Thyroid gland (tissue), 4 donors: ENCODE measurements around the gene HERC6. TPM values are rescaled to one million over a fixed set of nuclear protein-coding genes. Genes with fewer than 3 reads are reported as not detected.

Experiments
- DNase-seq, 2 donors: peaks; one replicate each; pipeline ENCODE4 v3.0.0-alpha.2; 2019
- H3K27ac ChIP-seq, 3 donors: fragments of 200-600 bp; sonication (generic); 1 replicate in 2 of 3; 2 replicates in 1 of 3; pipeline ENCODE4 v1.5.1; 2016 to 2019; ENCODE audit warnings: mild to moderate bottlenecking in 1 of 3, moderate library complexity in 1 of 3
- H3K27me3 ChIP-seq: fragments of 200-600 bp; sonication (generic); one replicate; pipeline ENCODE4 v1.5.1; 2019
- H3K36me3 ChIP-seq, 2 donors: fragments of 200-600 bp; sonication (generic); one replicate each; pipeline ENCODE4 v1.5.1; 2016 to 2019
- H3K4me1 ChIP-seq, 2 donors: fragments of 200-600 bp; sonication (generic); one replicate each; pipeline ENCODE4 v1.5.1; 2017 to 2019
- H3K4me3 ChIP-seq, 3 donors: fragments of 200-600 bp; sonication (generic); replicated peaks in 1 of 3; 1 replicate in 2 of 3; 2 replicates in 1 of 3; pipeline ENCODE4 v1.5.1; 2016; ENCODE audit warnings: mild to moderate bottlenecking in 1 of 3
- H3K9me3 ChIP-seq: fragments of 200-600 bp; sonication (generic); one replicate; pipeline ENCODE4 v1.5.1; 2017
- POLR2A ChIP-seq, 2 donors: fragments of 450-650 bp; IDR thresholded peaks; one replicate each; pipeline ENCODE4 v1.6.1; 2017; ENCODE audit warnings: antibody characterized with exemption in 2 of 2, mild to moderate bottlenecking in 2 of 2, moderate library complexity in 1 of 2
- WGBS, 2 donors: methylation state at CpG; one replicate each; pipeline ENCODE4 v1.1.5; 2017; 5-methylcytosine and 5-hydroxymethylcytosine counted together
- intact Hi-C: fragments of 100-400 bp; cut with DNase I; formaldehyde crosslinking; loops from one replicate; pipeline ENCODE4 v1.15.1; 2023
- small RNA-seq: library from RNA; depleted of rRNA; stranded (forward); fragments of <200 nt; gene quantifications from one replicate; pipeline ENCODE3, GENCODE V24; 2016
- total RNA-seq, 4 donors: library from RNA; depleted of rRNA; stranded (reverse); fragments of >200 nt; gene quantifications; one replicate each; pipeline ENCODE4 v1.2.3, GENCODE V29; 2016
- TF ChIP-seq, protein P1 (sequence below), 6 experiments: fragments of 200-600 bp in 3 of 6; fragments of 450-650 bp in 3 of 6; sonication (generic) in 3 of 6; IDR thresholded peaks; one replicate each; pipeline ENCODE4 v1.5.1; 2016 to 2019; ENCODE audit warnings: antibody characterized with exemption in 6 of 6, mild to moderate bottlenecking in 2 of 6, inconsistent platforms in 1 of 6, moderate library complexity in 1 of 6

Gene HERC6
- total RNA-seq, 4 donors from 2014 or later = 6.7 to 14.0 (median 9.6) TPM

DNA sequence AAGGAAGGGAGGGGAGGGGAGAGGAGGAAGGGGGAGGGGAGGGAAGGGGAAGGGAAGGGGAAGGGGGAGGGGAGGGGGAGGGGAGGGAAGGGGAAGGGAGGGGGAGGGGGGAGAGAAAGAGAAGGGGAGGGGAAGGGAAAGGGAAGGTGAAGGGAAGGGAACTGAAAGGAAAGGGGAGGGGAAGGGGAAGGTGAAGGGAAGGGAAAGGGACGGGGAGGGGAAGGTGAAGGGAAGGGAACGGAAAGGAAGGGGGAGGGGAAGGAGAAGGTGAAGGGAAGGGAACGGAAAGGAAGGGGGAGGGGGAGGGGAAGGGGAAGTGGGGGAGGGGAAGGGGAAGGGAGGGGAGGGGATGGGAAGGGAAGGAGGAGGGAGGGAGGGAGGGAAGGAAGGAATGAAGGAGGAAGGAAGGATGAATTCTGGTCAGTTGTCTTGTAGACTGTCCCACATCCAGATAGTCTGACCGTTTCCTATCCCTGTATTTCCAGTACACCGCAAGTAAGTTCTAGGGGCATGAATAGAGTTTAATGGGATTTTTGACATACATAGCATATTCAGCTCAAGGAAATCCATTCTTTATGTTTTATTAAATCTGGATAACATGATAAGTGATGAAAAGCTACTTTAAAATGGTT is 98.7 kb downstream of the HERC6 start:
- intact Hi-C loops = no loop called here
- Histone ChIP-seq H3K9me3 (no peaks in the 10 kb centered on the region), H3K4me1 (peaks cover 0 to 3% of the 10 kb centered on the region in 2 donors), H3K4me3 (no peak overlapping the region), H3K27me3 (no peaks in the 10 kb centered on the region), H3K27ac (no peak overlapping the region), H3K36me3 (no peaks in the 10 kb centered on the region)
- WGBS, 2 donors = 81% methylated on average over 4 to 5 of the region's 5 CpGs
- no peak for DNase-seq
- no peak for TF ChIP-seq POLR2A (IDR thresholded peaks at IDR 0.05)
- TF ChIP-seq, protein P1, sequence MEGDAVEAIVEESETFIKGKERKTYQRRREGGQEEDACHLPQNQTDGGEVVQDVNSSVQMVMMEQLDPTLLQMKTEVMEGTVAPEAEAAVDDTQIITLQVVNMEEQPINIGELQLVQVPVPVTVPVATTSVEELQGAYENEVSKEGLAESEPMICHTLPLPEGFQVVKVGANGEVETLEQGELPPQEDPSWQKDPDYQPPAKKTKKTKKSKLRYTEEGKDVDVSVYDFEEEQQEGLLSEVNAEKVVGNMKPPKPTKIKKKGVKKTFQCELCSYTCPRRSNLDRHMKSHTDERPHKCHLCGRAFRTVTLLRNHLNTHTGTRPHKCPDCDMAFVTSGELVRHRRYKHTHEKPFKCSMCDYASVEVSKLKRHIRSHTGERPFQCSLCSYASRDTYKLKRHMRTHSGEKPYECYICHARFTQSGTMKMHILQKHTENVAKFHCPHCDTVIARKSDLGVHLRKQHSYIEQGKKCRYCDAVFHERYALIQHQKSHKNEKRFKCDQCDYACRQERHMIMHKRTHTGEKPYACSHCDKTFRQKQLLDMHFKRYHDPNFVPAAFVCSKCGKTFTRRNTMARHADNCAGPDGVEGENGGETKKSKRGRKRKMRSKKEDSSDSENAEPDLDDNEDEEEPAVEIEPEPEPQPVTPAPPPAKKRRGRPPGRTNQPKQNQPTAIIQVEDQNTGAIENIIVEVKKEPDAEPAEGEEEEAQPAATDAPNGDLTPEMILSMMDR (IDR thresholded peaks at IDR 0.05) = no peak

DNA sequence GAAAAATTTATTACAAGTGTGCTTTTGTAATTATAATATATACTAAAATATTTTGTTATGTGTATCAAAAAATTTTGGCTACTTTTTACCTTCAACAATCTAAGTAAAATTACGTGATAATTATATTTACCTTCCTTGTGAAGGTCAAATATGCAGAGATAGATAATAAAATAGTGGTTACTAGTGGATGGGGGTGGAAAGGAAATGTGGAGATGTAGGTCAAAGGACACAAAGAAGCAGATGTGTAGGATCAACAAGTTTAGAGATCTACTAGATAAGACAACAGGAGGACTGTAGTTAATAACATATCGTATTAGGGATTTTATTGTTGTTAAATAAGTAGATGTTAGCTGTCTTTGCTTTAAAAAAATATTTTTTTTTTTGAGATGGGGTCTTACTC is 99.6 kb downstream of the HERC6 start:
- intact Hi-C loops = no loop called here

DNA sequence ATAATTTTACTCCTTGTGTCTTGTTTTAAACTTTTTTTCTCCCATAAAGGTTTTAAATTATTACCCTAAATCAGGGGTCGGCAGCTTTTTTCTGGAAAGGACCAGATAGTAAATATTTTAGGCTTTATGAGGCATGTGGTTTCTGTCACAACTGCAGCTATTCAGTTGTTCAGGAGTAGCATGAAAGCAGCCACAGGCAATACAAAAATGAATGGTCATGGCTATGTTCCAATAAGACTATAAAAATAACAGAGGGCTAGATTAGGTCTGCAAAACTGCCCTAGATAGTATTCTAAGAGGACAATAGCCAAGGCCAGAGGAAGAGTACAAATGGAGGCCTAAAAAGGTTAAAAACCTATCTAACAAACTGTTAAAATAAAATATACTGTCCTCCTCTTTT is 102.9 kb downstream of the HERC6 start:
- Histone ChIP-seq H3K27me3 (no peaks in the 10 kb centered on the region), H3K4me1 (peaks cover 0 to 3% of the 10 kb centered on the region in 2 donors), H3K9me3 (no peaks in the 10 kb centered on the region), H3K27ac (no peak overlapping the region), H3K36me3 (no peaks in the 10 kb centered on the region), H3K4me3 (no peak overlapping the region)
- intact Hi-C loops = no loop called here
- WGBS, 2 donors = 44 to 59% methylated on average over 1 of the region's 1 CpG
- no peak for TF ChIP-seq POLR2A (IDR thresholded peaks at IDR 0.05)
- no peak for DNase-seq

More for the DNA sequence above, 99.6 kb downstream of the HERC6 start:
- no peak for DNase-seq
- H3K36me3 ChIP-seq = no peaks in the 10 kb centered on the region
- H3K9me3 ChIP-seq = no peaks in the 10 kb centered on the region
- H3K27me3 ChIP-seq = no peaks in the 10 kb centered on the region
- no peak overlapping the region for H3K4me3 ChIP-seq
- TF ChIP-seq POLR2A (IDR thresholded peaks at IDR 0.05) = no peak
- TF ChIP-seq, protein P1 (IDR thresholded peaks at IDR 0.05) = no peak
- H3K27ac ChIP-seq = no peak overlapping the region
- H3K4me1 ChIP-seq = peaks cover 0 to 3% of the 10 kb centered on the region in 2 donors
- 96 to 98% methylated on average over 2 of the region's 2 CpGs for WGBS, 2 donors

DNA sequence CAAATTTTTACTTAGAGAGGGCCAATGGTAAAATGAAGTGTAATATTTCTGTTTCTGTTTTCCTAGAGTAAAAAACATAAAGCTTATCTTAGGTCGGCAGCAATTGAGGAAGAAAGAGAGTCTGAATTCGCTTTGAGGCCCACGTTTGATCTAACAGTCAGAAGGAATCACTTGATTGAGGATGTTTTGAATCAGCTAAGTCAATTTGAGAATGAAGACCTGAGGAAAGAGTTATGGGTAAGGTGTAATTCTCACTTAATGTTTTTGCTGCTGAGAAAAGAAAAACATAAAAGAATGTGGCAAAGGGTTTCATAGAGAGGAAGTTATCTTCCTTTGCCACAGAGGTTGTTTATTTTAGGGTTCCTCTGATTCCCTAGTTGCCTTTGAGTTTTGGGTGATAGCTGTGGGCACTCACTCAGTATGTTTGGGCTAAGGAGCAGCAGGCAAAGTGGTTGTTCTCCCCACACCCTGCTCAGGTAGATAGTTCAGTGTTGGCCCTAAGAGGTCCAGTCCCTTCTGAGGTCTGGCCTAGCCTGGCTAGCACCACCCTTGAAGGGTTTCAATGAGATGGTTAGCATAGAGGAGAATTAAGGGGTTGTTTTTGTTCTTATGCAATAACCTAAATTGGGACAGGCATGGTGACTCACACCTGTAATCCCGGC is 110.6 kb downstream of the HERC6 start:
- DNase-seq = no peak
- Histone ChIP-seq H3K36me3 (peaks cover 0 to 2% of the 10 kb centered on the region in 2 donors), H3K9me3 (no peaks in the 10 kb centered on the region), H3K4me1 (no peaks in the 10 kb centered on the region), H3K27ac (no peak overlapping the region), H3K4me3 (no peak overlapping the region), H3K27me3 (no peaks in the 10 kb centered on the region)
- TF ChIP-seq, protein P1 (IDR thresholded peaks at IDR 0.05) = no peak
- no peak for TF ChIP-seq POLR2A (IDR thresholded peaks at IDR 0.05)
- intact Hi-C loops = no loop called here
- WGBS, 2 donors = 76 to 77% methylated on average over 4 of the region's 4 CpGs

Small RNAs within 50 kb of the gene (small RNA-seq; reads per million reads assigned to genes)
- not detected for gene RF00019

Other genes starting within 250 kb of the HERC6 start
- gene ABCG2, start 220.2 kb upstream of the HERC6 start, total RNA-seq = 10 to 100 TPM in 2 of 4 donors, 1 to 10 TPM in 2; 3.9 to 26.3 (median 9.4) TPM
- gene PPM1K, start 94.3 kb upstream of the HERC6 start, total RNA-seq = 10 to 100 TPM; 28.4 to 66.5 (median 46.2) TPM
- gene HERC5, start 78.3 kb downstream of the HERC6 start, total RNA-seq = 1 to 10 TPM; 8.1 to 9.7 (median 8.7) TPM
- gene PYURF, start 144.9 kb downstream of the HERC6 start, total RNA-seq = 100 to 1,000 TPM in 2 of 4 donors, 10 to 100 TPM in 2; 84.7 to 154 (median 98.0) TPM
- gene HERC3, start 213.6 kb downstream of the HERC6 start, total RNA-seq = 10 to 100 TPM; 37.4 to 75.4 (median 47.8) TPM